ENCODE results near the gene INPP5J.
"Not testable (repeated sequence)": the region's sequence is repeated elsewhere in the genome, so short reads cannot be mapped to it uniquely, and the experiment has no call there.

Gene INPP5J

GRCh38 chr22:31087744-31088215 lies 35.0 kb upstream of the INPP5J start:
- in situ Hi-C loops (cut with HindIII; ENCODE audit: low sequenced_read_pairs), result no loop called here

GRCh38 chr22:31088233-31088986 lies 34.4 kb upstream of the INPP5J start:
- in situ Hi-C loops (cut with HindIII; ENCODE audit: low sequenced_read_pairs), result no loop called here

- in situ Hi-C loops (cut with HindIII; ENCODE audit: low sequenced_read_pairs), result no loop called here
These were observed 33.3 kb upstream of the INPP5J start for GRCh38 chr22:31089160-31090100.

- in situ Hi-C loops (cut with HindIII; ENCODE audit: low sequenced_read_pairs), result no loop called here
These were observed 32.3 kb upstream of the INPP5J start for GRCh38 chr22:31090217-31091085.

- in situ Hi-C loops (cut with HindIII; ENCODE audit: low sequenced_read_pairs), result no loop called here
These were observed 31.4 kb upstream of the INPP5J start for GRCh38 chr22:31091106-31091975.

- in situ Hi-C loops (cut with HindIII; ENCODE audit: low sequenced_read_pairs), result no loop called here
These were observed 30.6 kb upstream of the INPP5J start for GRCh38 chr22:31092161-31092560.

GRCh38 chr22:31093086-31093850 lies 29.5 kb upstream of the INPP5J start:
- in situ Hi-C loops (cut with HindIII; ENCODE audit: low sequenced_read_pairs), result no loop called here

- in situ Hi-C loops (cut with HindIII; ENCODE audit: low sequenced_read_pairs), result no loop called here
These were observed 28.7 kb upstream of the INPP5J start for GRCh38 chr22:31094021-31094551.

- in situ Hi-C loops (cut with HindIII; ENCODE audit: low sequenced_read_pairs), result no loop called here
These were observed 28.0 kb upstream of the INPP5J start for GRCh38 chr22:31094741-31095140.

- in situ Hi-C loops (cut with HindIII; ENCODE audit: low sequenced_read_pairs), result no loop called here
These were observed 27.0 kb upstream of the INPP5J start for GRCh38 chr22:31095637-31096249.

- in situ Hi-C loops (cut with HindIII; ENCODE audit: low sequenced_read_pairs), result no loop called here
These were observed 26.0 kb upstream of the INPP5J start for GRCh38 chr22:31096657-31097279.

GRCh38 chr22:31097539-31097938 lies 25.2 kb upstream of the INPP5J start:
- in situ Hi-C loops (cut with HindIII; ENCODE audit: low sequenced_read_pairs), result not testable (repeated sequence)

GRCh38 chr22:31097941-31098631 lies 24.7 kb upstream of the INPP5J start:
- in situ Hi-C loops (cut with HindIII; ENCODE audit: low sequenced_read_pairs), result no loop called here

- in situ Hi-C loops (cut with HindIII; ENCODE audit: low sequenced_read_pairs), result no loop called here
These were observed 24.1 kb upstream of the INPP5J start for GRCh38 chr22:31098632-31099110.

- in situ Hi-C loops (cut with HindIII; ENCODE audit: low sequenced_read_pairs), result no loop called here
These were observed 23.4 kb upstream of the INPP5J start for GRCh38 chr22:31099386-31099785.

- in situ Hi-C loops (cut with HindIII; ENCODE audit: low sequenced_read_pairs), result no loop called here
These were observed 22.7 kb upstream of the INPP5J start for GRCh38 chr22:31099841-31100761.
